Right lung (tissue), 5 donors: ENCODE results near the gene RAPGEF4. TPM values are rescaled to one million over a fixed set of nuclear protein-coding genes. Genes with fewer than 3 reads are reported as not detected.
A peak's percentile ranks its signal among the peaks of the same experiment; 100 is the strongest.
"Not testable (repeated sequence)": the region's sequence is repeated elsewhere in the genome, so short reads cannot be mapped to it uniquely, and the experiment has no call there.

Experiments used
- DNase-seq, 2 donors: peaks; one replicate each; pipeline ENCODE4 v3.0.0-alpha.2; 2013
- polyA plus RNA-seq, 5 donors: library from polyadenylated mRNA; unstranded; fragments of 120-200 nt; gene quantifications; one replicate each; pipeline versions ENCODE4 v1.2.1 to v1.2.3, GENCODE V29; 2013; ENCODE audit warnings: inconsistent platforms in 1 of 5, low replicate concordance in 1 of 5; ENCODE audit not compliant: insufficient read length in 5 of 5, insufficient read depth in 1 of 5

RAPGEF4 gene
- polyA plus RNA-seq, 5 donors: 8.4 to 17.8 (median 12.6) TPM

GRCh38 chr2:172772633-172773032 is 37.0 kb downstream of the RAPGEF4 start:
- DNase-seq: no peak

GRCh38 chr2:172774302-172774701 is 38.7 kb downstream of the RAPGEF4 start:
- DNase-seq: no peak

GRCh38 chr2:172775319-172775718 is 39.7 kb downstream of the RAPGEF4 start:
- DNase-seq: no peak

DNA sequence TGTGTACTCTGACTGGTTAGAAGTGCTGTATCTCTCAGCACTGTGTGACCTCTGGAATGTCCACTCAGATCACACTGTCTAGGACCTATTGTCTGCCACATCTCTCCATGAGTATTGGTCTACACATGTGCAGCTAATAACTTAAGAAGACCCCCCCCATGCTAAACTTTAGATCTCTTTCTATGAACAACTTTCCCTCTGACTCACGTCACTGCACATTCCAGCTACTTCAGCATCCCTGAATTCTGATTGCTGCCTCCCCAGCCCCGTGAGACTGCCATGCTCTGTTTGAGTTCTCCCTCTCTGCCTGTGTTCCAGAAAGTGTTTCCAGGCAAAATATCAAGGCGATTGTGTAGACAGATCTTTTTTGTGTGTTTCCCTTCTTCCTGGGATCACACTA is 41.8 kb downstream of the RAPGEF4 start:
- no peak for DNase-seq

- DNase-seq: peak in 1 of 2 donors; percentile 11
Observed at GRCh38 chr2:172782506-172783164, 47.0 kb downstream of the RAPGEF4 start.

DNA sequence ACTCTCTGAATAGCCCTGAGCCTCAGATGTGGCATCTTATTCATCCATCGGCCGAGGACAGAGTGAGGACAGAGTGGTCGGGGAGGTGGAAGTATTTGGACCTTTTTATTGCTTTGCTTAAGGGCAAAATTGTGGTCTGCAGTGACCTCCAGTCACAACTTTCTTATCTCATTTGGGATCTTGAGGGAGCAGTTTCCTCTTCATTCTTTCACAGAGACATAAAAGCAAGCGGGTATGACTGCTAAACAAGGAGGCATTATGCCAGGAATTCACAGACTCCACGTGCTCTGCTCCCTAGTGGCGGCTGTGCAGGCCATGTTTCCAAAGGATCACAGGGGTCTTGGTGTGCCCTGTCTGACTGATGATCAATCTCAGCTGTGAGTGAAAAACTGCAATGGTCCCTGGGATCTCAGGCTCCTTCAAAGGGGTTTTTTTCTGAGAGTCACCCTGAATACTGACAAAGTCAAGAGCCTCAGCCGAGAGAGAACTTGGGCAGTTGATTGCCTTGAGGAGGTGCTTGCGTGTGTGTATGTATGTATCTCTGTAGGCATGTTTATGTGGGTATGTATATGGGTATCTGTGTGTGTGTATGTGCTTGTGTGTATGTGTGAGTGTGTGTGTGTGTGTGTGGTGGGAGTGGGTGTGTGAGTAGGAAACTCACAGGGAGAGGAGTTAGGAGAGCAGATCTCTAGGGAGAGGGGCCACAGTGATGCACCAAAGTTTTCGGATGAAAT is 47.7 kb downstream of the RAPGEF4 start:
- peak; percentile 13 for DNase-seq

DNA sequence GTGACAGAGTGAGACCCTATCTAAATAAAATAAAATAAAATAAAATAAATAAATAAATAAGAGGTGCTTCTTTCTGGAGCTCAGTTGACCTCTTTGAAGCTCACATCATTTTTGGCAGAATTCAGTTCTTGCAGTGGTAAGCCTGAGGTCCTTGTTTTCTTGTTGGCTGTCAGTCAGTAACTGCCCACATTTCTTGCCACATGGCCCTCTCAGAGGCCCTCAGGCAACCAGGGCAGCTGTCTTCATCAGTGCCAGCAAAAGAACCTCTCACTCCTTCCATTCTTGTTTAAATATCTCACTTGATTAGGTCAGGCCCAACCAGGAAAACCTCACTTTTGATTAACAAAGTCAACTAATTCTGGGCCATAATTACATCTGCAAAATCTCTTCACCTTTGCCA is 53.2 kb downstream of the RAPGEF4 start:
- DNase-seq: no peak

DNA sequence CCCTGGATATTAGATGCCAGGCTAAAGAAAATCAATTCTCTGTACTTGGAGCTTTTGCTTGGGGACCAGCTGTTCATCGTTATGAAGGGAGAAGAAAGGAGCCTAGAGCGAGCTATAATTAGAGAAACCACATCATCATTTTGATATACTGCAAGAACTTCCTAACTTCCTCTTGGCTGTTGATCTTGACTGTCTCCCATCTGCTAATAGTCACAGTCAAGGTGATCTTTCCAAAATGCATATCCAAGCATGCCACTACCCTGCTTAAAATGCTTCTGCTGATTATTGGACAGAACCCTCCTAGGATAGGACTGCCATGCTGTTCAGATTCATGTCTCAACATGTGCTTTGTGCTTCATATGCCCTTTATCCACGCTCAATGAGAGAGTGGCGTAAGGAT is 54.8 kb downstream of the RAPGEF4 start:
- no peak for DNase-seq

- no peak for DNase-seq
Observed at GRCh38 chr2:172791953-172792352, 56.3 kb downstream of the RAPGEF4 start.

GRCh38 chr2:172792711-172793110 is 57.1 kb downstream of the RAPGEF4 start:
- no peak for DNase-seq

GRCh38 chr2:172803308-172803707 is 67.7 kb downstream of the RAPGEF4 start:
- DNase-seq: not testable (repeated sequence)

DNA sequence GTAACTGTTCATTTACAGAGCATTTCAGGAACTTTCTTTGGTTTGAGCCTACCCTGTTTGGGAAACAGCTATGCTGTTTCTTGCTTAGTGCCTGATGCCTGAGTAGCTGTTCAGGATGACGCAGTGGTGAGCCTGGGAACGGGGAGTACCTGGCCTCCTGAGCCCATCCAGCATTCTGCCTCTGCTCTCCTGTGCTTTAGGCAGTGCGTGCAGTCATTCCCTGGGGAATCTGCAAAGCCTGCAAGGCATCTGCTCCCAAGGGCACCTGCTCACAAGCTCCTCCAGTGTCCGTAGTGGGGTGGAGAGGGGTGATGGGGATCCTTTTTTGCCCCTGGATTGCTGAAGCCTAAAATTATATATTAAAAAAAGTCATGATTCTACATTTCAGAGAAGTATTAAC is 68.8 kb downstream of the RAPGEF4 start:
- no peak for DNase-seq

DNA sequence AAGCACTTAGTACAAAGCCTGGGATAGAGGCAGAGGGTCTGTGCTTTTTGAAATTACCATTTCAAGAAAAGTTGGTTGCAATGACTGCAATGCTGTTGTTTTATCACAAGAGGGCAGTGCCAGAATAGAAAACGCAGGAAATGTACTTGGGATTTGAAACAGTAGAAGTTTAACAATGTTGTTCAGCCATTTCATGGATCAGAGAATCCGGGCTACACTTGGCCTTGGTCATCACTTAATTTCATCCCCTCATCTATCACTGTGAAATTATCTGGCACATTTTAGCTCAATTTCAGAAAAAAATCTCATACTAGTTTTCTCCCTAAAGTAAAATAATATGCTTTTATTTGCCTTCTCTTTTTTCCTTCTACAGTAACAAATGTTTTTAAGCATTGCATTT is 70.8 kb downstream of the RAPGEF4 start:
- DNase-seq: peak; percentile 19 to 55

- no peak for DNase-seq
Observed at GRCh38 chr2:172806996-172807395, 71.4 kb downstream of the RAPGEF4 start.

DNA sequence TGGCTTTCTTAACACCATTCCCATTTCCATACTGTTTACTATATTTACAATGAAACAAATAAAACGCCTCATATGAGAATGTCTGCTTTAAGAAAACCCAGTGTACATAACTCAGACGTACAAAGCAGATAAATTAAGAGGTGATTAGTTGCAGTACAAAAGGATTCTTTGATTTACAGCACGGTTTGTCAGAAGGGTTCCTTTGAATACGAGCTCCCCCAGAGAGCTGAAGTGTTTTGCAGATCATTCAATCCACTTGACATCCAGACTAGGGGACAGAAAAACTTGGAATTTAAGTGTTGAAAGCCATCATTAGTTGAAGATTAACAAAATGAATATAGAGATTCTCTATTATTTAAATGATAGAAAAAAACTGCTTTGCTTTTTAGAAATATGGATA is 72.5 kb downstream of the RAPGEF4 start:
- DNase-seq: no peak

DNA sequence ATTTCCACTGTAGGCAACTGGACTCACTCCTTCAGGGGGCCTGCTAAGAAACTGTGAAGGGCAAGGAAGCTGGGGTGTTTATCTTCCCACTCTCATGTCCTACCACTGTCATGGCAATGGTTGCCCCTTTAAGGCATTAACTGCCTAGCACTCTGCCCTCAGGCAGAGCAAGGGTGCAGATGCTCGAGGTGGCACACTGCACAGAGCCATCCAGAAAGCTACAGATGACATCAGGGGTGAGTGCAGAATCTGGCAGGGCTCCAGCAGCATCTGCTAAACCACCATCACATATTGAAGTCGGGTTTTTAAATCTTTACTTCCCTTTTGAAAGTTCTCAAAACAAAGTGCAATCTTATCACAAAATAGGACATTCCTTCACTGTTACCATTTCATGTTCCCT is 75.4 kb downstream of the RAPGEF4 start:
- no peak for DNase-seq

DNA sequence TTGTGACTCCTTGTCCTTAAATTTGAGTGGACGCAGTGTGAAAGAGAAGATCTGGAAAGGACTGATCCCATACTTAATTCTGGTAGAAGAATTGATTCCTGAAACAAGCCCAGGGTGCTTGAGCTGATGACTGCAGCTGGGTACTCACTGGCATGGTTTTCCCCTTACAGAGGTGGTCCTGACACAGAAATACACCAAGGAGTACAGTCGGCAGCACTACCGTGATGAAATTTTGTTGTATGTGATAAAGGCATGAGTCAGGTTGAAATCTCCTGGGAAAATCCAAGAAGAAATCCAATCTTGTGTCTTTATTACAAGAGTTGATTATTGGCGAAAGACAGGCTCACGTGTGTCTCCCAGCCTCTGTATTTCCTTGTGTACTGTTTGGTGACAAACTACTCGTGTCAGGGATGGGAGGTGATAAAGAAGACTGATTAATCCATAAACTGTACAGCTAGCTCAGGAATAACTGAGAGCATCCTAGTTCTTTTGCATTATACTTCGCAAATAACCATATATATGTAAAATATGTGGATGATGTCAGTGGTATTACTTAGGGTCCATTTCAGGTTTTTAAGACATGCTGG is 76.6 kb downstream of the RAPGEF4 start:
- DNase-seq: no peak

DNA sequence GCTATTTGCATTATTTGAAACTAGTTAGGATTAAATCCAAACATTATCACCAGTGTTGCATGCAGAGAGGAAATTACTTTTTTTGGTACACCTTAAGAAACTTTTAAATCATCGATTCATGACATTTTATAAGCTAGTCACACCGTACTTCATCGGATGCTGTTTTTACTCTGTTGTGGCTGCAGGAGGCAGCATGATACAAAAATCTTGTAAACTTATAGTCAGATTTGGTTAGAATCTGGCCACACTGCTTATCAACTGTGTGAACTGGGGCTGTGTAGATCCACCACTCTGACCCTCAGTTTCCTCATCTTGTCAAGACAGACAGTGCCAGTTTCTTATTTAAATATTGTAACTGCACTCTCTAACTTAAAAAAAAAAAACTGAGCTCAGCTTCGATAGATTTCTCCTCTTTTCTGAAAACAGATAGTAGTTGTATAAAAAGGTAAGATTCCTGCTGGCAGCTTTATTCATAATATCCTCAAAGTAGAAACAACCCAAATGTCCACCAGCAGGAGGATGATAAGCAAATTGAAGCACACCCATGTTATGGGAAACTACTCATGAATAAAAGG is 77.8 kb downstream of the RAPGEF4 start:
- no peak for DNase-seq

GRCh38 chr2:172817411-172817810 is 81.8 kb downstream of the RAPGEF4 start:
- no peak for DNase-seq

- no peak for DNase-seq
Observed at GRCh38 chr2:172819943-172820342, 84.3 kb downstream of the RAPGEF4 start.

DNA sequence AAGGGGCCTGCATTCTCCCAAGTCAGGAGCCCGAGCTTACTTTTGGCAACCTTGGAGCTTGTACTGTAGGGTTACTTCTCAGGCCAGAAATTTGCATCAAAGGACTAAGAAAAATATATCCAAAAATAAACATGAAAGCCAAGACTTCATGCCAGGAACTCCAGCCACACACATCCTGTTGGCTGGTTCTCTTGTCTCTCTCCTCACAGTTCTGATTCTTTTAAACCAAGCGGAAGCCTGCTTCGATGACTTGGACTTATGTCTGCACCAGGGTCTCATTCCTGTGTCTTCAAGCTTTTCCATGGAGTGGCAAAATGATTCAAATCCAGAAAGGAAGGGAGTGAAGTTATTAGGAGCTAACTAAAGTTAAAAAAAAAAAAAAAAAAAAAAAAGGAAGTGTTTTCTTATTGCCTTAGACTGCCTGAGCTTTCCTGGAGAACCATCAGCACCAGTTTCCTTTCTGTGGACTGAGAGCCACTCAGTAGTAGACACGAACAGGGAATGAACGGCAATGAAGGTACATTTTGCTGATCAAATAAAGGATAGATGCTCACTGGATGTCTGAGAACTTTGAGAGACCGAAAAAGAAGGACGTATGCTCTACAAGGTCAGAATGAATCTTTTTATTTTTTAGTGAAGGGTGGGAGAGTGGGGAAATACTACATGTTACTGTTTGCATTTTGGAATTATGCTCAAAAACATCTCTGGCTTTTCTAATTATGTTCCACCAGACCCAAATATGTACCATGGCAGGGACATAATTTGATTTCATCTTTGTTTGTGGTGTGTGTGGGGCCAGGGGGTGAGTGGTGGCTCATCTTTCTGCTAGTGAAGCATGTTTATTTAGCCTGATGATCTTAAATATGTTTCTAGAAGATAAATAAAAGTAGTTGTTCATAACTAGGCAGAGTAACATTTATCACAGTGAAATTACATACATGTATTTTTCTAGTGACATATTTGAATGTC is 86.0 kb downstream of the RAPGEF4 start:
- no peak for DNase-seq

DNA sequence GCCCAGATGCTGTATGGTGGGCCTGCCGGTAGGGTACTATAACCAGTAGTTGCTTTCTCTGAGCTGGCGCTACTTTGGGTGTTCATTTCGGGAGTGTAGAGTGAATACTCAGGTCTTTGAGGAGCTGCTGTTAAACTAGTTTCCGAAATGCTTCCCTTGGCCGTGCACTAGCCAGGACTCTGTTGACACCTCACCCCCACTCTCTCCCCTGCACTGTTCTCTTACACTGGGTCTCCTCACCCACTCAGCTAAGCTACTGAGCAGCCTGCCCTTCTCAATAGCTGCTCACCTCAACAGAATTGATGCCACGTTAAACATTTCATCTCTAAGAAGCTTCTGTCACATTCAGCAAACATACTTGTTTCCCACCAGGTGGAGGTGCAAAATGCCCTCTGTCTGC is 86.9 kb downstream of the RAPGEF4 start:
- no peak for DNase-seq
